ENCODE data around the gene RFX4. TPM values are rescaled to one million over a fixed set of nuclear protein-coding genes. Genes with fewer than 3 reads are reported as not detected.
A peak's percentile ranks its signal among the peaks of the same experiment; 100 is the strongest.

The RFX4 gene
- total and polyA plus RNA-seq, 2 of the 8 experiments (the other 6 are each of a cell fraction or from before 2014, with no cell fraction given) = 0.06 TPM; not detected in 1

DNA sequence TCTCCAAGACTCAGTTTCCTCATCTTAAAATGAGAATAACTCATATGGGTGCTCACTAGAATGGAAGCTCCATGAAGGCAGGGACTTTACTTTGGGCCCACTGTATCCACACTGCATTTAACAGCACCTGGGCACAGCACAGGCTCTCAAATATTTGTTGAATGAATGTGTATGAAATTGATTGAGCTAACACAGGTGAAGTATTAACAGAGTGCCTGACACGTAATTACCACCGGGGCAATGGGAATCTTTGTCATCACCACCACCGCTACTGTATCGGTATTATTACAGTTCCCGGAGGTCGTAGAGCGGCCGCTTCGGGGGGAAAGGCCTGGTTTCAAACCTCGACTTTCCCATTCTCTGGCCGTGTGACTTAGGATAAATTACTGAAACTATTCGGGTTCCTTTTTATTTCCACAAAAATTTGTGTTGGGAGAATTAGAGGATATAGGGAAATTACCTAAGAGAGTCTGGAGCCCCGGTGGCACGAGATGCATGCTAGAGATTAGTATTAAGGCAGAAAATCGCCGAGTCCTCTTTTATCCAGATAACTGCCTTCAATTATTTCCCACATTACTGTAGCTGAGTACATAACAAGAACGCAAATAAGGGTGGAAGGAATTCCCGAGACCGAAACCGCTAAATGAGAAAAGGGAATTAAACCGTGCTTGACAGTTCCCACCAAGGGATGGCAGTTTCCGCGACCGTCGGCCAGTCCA, 190.6 kb downstream of the RFX4 start:
- peak overlapping the region; percentile 39 for H3K4ac ChIP-seq (replicated peaks; ENCODE audit: insufficient read length, low read depth, low read length)
- WGBS, 2 experiments (ENCODE audit: extremely low coverage in 1 of 2, insufficient coverage in 1 of 2, insufficient read length in 1 of 2, insufficient replicate concordance in 2 of 2, low coverage in 1 of 2, low lambda C conversion rate in 2 of 2, missing lambda C conversion rate in 1 of 2) = 55% methylated on average over 25 of the region's 25 CpGs; no CpG with 5 or more reads in 1 of the 2 experiments
- POLR2A ChIA-PET (ENCODE audit: partially characterized antibody) = interaction anchor here (1.3 to 1.4 kb wide), 5 partner anchors 9 to 17 kb away, joined by 3 to 5 read pairs (median 3); no protein-coding TSS in a partner anchor
- TF ChIP-seq ASH2L (IDR thresholded peaks at IDR 0.05; ENCODE audit: low read length) (no peak), POU5F1 (IDR thresholded peaks at IDR 0.05; ENCODE audit: low read depth, low read length) (no peak), TAF1 (IDR thresholded peaks at IDR 0.05; ENCODE audit: low read depth, low read length) (no peak), BCL11A (IDR thresholded peaks at IDR 0.05; ENCODE audit: low read depth in 2 of 2, low read length in 2 of 2) (no peak), NANOG (IDR thresholded peaks at IDR 0.05; ENCODE audit: insufficient read depth, low read depth, low read length, poor library complexity, severe bottlenecking) (no peak), SP4 (IDR thresholded peaks at IDR 0.05; ENCODE audit: low read length) (no peak), ATF2 (IDR thresholded peaks at IDR 0.05; ENCODE audit: low read length) (no peak), BACH1 (IDR thresholded peaks at IDR 0.05; ENCODE audit: low read length) (no peak), USF2 (IDR thresholded peaks at IDR 0.05; ENCODE audit: low read length) (no peak)

More for the DNA sequence above, 190.6 kb downstream of the RFX4 start:
- H4K5ac ChIP-seq (ENCODE audit: insufficient read length, low read depth, low read length) = peak overlapping the region; percentile 82
- peaks cover 2% of the 10 kb centered on the region; the same call in 1 of the 2 replicates for H3K79me1 ChIP-seq (ENCODE audit: low read depth, low read length)
- H3K4me3 ChIP-seq (ENCODE audit: extremely low read depth in 1 of 4, insufficient read depth in 2 of 4, low read depth in 3 of 4, low read length in 4 of 4) = peak overlapping the region; percentile 81 to 92 (median 85)
- DNase-seq (ENCODE audit: low read depth in 1 of 2, low spot score in 2 of 2) (no peak), FAIRE-seq (no peak)
- H3K56ac ChIP-seq (replicated peaks; ENCODE audit: insufficient read length, low read depth, low read length) = no peak overlapping the region
- no peaks in the 10 kb centered on the region for H3K27me3 ChIP-seq (replicated peaks in 1 of 4; ENCODE audit: control insufficient read depth in 3 of 4, extremely low read depth in 1 of 4, insufficient read depth in 3 of 4, low read length in 3 of 4)
- peak overlapping the region; percentile 84; the same call in 1 of the 2 replicates for H2AFZ ChIP-seq (ENCODE audit: low read length)
- H3K18ac ChIP-seq (ENCODE audit: extremely low read depth, low read length) = peak overlapping the region; percentile 95; the same call in 1 of the 2 replicates
- H3K36me3 ChIP-seq (ENCODE audit: control insufficient read depth in 2 of 4, insufficient read depth in 4 of 4, low read length in 3 of 4) = no peaks in the 10 kb centered on the region; a peak in 1 of 8 replicates
- peaks cover 7% of the 10 kb centered on the region; the same call in 1 of the 2 replicates for H3K23me2 ChIP-seq (ENCODE audit: low read depth, low read length)
- H2BK15ac ChIP-seq (ENCODE audit: low read length) = no peak overlapping the region
- no peaks in the 10 kb centered on the region for H3K9me3 ChIP-seq (ENCODE audit: insufficient read depth in 2 of 2, low read depth in 1 of 2, low read length in 1 of 2)
- peak overlapping the region; percentile 56; the same call in 1 of the 2 replicates for H3K27ac ChIP-seq (ENCODE audit: low read depth, low read length)
- H3K4me2 ChIP-seq (ENCODE audit: insufficient read depth in 1 of 2, low read depth in 2 of 2, low read length in 2 of 2) = peak overlapping the region; percentile 68 to 94
- H3K23ac ChIP-seq (ENCODE audit: insufficient read length) = no peak overlapping the region
- peaks cover 5 to 17% (median 13%) of the 10 kb centered on the region in 4 experiments; a peak in 5 of 7 replicates for H3K4me1 ChIP-seq (replicated peaks in 1 of 4; ENCODE audit: control insufficient read depth in 3 of 4, insufficient read depth in 4 of 4, low read length in 3 of 4)
- peak overlapping the region in 1 of 4 experiments; percentile 83; a peak in 2 of 7 replicates for H3K9ac ChIP-seq (replicated peaks in 1 of 4; ENCODE audit: extremely low read depth in 1 of 4, low read depth in 3 of 4, low read length in 3 of 4)
- H2BK5ac ChIP-seq (ENCODE audit: low read depth, low read length) = peak overlapping the region; percentile 89
- peak overlapping the region; percentile 88 for H4K91ac ChIP-seq (replicated peaks; ENCODE audit: insufficient read length, low read length)
- H4K20me1 ChIP-seq (replicated peaks in 1 of 2; ENCODE audit: control insufficient read depth in 1 of 2, insufficient read depth in 2 of 2, low read length in 2 of 2) = peaks cover 0 to 7% of the 10 kb centered on the region in 2 experiments
- no peak overlapping the region for H4K8ac ChIP-seq (ENCODE audit: extremely low read depth, insufficient read depth, low read length)
- CTCF ChIA-PET (ENCODE audit: partially characterized antibody) = interaction anchor here (0.6 to 1.8 kb wide), 3 partner anchors 16 to 49 kb away, joined by 3 to 6 read pairs (median 3); no protein-coding TSS in a partner anchor
- no peak overlapping the region for H3K14ac ChIP-seq (ENCODE audit: insufficient read length)
- peak overlapping the region; percentile 64; the same call in 1 of the 2 replicates for H2BK12ac ChIP-seq (ENCODE audit: low read depth, low read length)
- H2BK120ac ChIP-seq (replicated peaks; ENCODE audit: low read depth, low read length) = no peak overlapping the region
- H3K79me2 ChIP-seq (ENCODE audit: control insufficient read depth in 1 of 2, insufficient read depth in 2 of 2, low read length in 2 of 2) = peaks cover 14 to 37% of the 10 kb centered on the region in 2 experiments
- H2BK20ac ChIP-seq (ENCODE audit: low read length) = no peak overlapping the region
- H2AK5ac ChIP-seq (ENCODE audit: low read depth, low read length) = no peak overlapping the region; the same call in 1 of the 2 replicates
